Endothelial cell of umbilical vein (primary cell): ENCODE data around the gene SMARCC1.

Experiments
- EZH2 ChIP-seq: IDR thresholded peaks from 2 replicates; pipeline ENCODE4 v1.6.1; 2012; ENCODE audit warnings: borderline replicate concordance, low read depth, mild to moderate bottlenecking, moderate library complexity, low read length, inconsistent platforms; ENCODE audit not compliant: severe bottlenecking
- JUN ChIP-seq: IDR thresholded peaks from 2 replicates; pipeline ENCODE4 v1.6.1; 2011; ENCODE audit warnings: borderline replicate concordance, low read depth; ENCODE audit not compliant: insufficient read length, insufficient read depth
- MYC ChIP-seq: IDR thresholded peaks from one replicate; pipeline ENCODE4 v1.6.1; 2011; ENCODE audit warnings: mild to moderate bottlenecking, low read depth, low read length
- POLR2A ChIP-seq: IDR thresholded peaks from 2 replicates; pipeline ENCODE4 v1.6.1; 2012; ENCODE audit warnings: low read depth, mild to moderate bottlenecking, control low read depth, low read length
- POLR2AphosphoS5 ChIP-seq: IDR thresholded peaks from 2 replicates; pipeline ENCODE4 v1.6.1; 2012; ENCODE audit warnings: low read depth, mild to moderate bottlenecking, control low read depth, low read length, moderate library complexity; ENCODE audit not compliant: insufficient read depth
- TF ChIP-seq, protein P1 (sequence below), 2 donors: IDR thresholded peaks; 1 replicate in 1 of 2; 2 replicates in 1 of 2; pipeline ENCODE4 v1.5.1; 2011; ENCODE audit warnings: low read length in 2 of 2, mild to moderate bottlenecking in 2 of 2, moderate library complexity in 2 of 2, control low read depth in 1 of 2, inconsistent platforms in 1 of 2, low read depth in 1 of 2; ENCODE audit not compliant: insufficient read depth in 1 of 2; ENCODE audit errors: extremely low read depth in 1 of 2

DNA sequence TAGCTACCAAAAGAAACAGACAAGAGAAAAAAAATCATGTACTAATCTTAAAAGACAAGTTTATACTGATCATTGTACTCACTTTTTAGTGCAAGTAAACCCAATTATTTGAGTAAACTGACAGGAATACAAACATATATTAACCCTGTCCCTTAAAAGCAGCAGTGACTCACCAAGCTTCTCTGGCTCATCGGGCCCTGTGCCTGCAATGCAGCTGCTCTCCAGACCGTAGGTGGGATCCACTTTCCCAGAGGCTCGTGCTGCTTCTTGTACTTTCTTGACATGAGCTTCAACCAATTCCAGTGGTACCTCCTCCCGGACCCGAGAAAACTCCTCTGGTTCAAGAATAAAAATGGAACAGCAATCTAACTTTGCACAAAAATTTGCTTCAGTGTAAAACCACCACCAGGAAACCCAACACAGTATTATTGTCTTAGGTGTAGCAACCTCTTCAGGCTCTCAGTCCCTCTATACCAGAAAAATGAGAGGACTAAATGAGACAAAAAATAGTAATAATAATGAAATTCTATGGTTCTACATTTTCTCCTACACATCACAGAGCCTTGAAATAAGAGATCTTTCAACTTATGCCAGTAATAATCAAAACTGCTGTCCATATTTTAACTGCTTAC lies 120.5 kb downstream of the SMARCC1 start:
- TF ChIP-seq POLR2AphosphoS5 = no peak
- TF ChIP-seq, protein P1, sequence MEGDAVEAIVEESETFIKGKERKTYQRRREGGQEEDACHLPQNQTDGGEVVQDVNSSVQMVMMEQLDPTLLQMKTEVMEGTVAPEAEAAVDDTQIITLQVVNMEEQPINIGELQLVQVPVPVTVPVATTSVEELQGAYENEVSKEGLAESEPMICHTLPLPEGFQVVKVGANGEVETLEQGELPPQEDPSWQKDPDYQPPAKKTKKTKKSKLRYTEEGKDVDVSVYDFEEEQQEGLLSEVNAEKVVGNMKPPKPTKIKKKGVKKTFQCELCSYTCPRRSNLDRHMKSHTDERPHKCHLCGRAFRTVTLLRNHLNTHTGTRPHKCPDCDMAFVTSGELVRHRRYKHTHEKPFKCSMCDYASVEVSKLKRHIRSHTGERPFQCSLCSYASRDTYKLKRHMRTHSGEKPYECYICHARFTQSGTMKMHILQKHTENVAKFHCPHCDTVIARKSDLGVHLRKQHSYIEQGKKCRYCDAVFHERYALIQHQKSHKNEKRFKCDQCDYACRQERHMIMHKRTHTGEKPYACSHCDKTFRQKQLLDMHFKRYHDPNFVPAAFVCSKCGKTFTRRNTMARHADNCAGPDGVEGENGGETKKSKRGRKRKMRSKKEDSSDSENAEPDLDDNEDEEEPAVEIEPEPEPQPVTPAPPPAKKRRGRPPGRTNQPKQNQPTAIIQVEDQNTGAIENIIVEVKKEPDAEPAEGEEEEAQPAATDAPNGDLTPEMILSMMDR (IDR thresholded peaks at IDR 0.05; ENCODE audit: extremely low read depth in 1 of 2, insufficient read depth in 1 of 2, low read depth in 1 of 2, low read length in 2 of 2) = no peak
- no peak for TF ChIP-seq POLR2A
- TF ChIP-seq JUN = no peak
- no peak for TF ChIP-seq MYC
- TF ChIP-seq EZH2 = no peak
